Endothelial cell of umbilical vein (primary cell): ENCODE results near the gene SLC26A4. TPM values are rescaled to one million over a fixed set of nuclear protein-coding genes. Genes with fewer than 3 reads are reported as not detected.

Experiments
- BruUV-seq: library from RNA; stranded (reverse); fragments of 400-500 nt; replicated peaks from 2 replicates; lab custom pipeline; 2021; lab: Mats Ljungman, UMichigan
- CTCF ChIA-PET: fragments of 300-600, 350-600 bp; sonication (Branson Sonifier 250); formaldehyde crosslinking; loops from one replicate; lab custom pipeline; 2021; ENCODE audit warnings: antibody characterized with exemption, inconsistent platforms; lab: Charles Lee
- POLR2A ChIA-PET: fragments of 300-600, 350-600 bp; sonication (Branson Sonifier 250); formaldehyde crosslinking; loops from one replicate; lab custom pipeline; 2021; ENCODE audit warnings: antibody characterized with exemption, inconsistent platforms; lab: Charles Lee
- DNase-seq: peaks from one replicate; pipeline ENCODE4 v3.0.0-alpha.2; 2011; ENCODE audit warnings: low read depth, low spot score
- FAIRE-seq: peaks from 2 replicates; lab custom pipeline; 2011; peaks lifted over from hg19 to GRCh38; lab: Jason Lieb, UNC
- H2AFZ ChIP-seq: 2 replicates; pipeline ENCODE4 v1.6.0; 2012; ENCODE audit warnings: low read depth, low read length, control low read depth, inconsistent platforms
- H3K27ac ChIP-seq: 2 replicates; pipeline ENCODE4 v1.5.1; 2011; ENCODE audit warnings: low read depth, mild to moderate bottlenecking, control low read depth, low read length, moderate library complexity; ENCODE audit not compliant: insufficient read depth
- H3K27me3 ChIP-seq, 2 experiments: 2 replicates each; pipeline versions ENCODE4 v1.6.0 to v1.6.1; 2011; ENCODE audit warnings: low read length in 2 of 2, mixed read lengths in 1 of 2; ENCODE audit not compliant: control insufficient read depth in 2 of 2, insufficient read depth in 2 of 2
- H3K36me3 ChIP-seq, 2 experiments: 2 replicates in 1 of 2; 3 replicates in 1 of 2; pipeline ENCODE4 v1.5.1; 2011; ENCODE audit warnings: low read length in 2 of 2, mild to moderate bottlenecking in 1 of 2, moderate library complexity in 1 of 2; ENCODE audit not compliant: control insufficient read depth in 2 of 2, insufficient read depth in 2 of 2; ENCODE audit errors: extremely low read depth in 1 of 2
- H3K4me1 ChIP-seq: 3 replicates; pipeline ENCODE4 v1.5.1; 2011; ENCODE audit warnings: mild to moderate bottlenecking, low read length; ENCODE audit not compliant: control insufficient read depth, insufficient read depth; ENCODE audit errors: extremely low read depth
- H3K4me2 ChIP-seq: 2 replicates; pipeline ENCODE4 v1.6.1; 2011; ENCODE audit warnings: low read length, control low read depth, mixed read lengths; ENCODE audit not compliant: insufficient read depth
- H3K4me3 ChIP-seq, 3 experiments: fragments of 200-600 bp in 1 of 3; sonication (generic), shearing (Covaris generic) in 1 of 3; replicated peaks in 1 of 3; 2 replicates each; pipeline ENCODE4 v1.5.1; 2011 to 2016; ENCODE audit warnings: control low read depth in 3 of 3, low read length in 3 of 3, mild to moderate bottlenecking in 2 of 3, inconsistent platforms in 1 of 3, low read depth in 1 of 3, moderate library complexity in 1 of 3; ENCODE audit not compliant: insufficient read depth in 1 of 3
- H3K79me2 ChIP-seq: 2 replicates; pipeline ENCODE4 v1.6.0; 2012; ENCODE audit warnings: low read length, inconsistent platforms; ENCODE audit not compliant: control insufficient read depth, insufficient read depth
- H3K9ac ChIP-seq: replicated peaks from 2 replicates; pipeline ENCODE3; 2011; ENCODE audit warnings: low read length, control low read depth; ENCODE audit not compliant: insufficient read depth; ENCODE audit errors: extremely low read depth
- H3K9me1 ChIP-seq: replicated peaks from 3 replicates; pipeline ENCODE4 v1.6.0; 2011; ENCODE audit warnings: mild to moderate bottlenecking, low read length; ENCODE audit not compliant: control insufficient read depth, insufficient read depth; ENCODE audit errors: extremely low read depth
- H3K9me3 ChIP-seq: replicated peaks from 2 replicates; pipeline ENCODE4 v1.5.1; 2012; ENCODE audit warnings: low read length, inconsistent platforms; ENCODE audit not compliant: control insufficient read depth, insufficient read depth
- H4K20me1 ChIP-seq: replicated peaks from 2 replicates; pipeline ENCODE3; 2011; ENCODE audit warnings: mild to moderate bottlenecking, low read length; ENCODE audit not compliant: control insufficient read depth, insufficient read depth; ENCODE audit errors: extremely low read depth
- EZH2 ChIP-seq: IDR thresholded peaks from 2 replicates; pipeline ENCODE4 v1.6.1; 2012; ENCODE audit warnings: borderline replicate concordance, low read depth, mild to moderate bottlenecking, moderate library complexity, low read length, inconsistent platforms; ENCODE audit not compliant: severe bottlenecking
- dilution Hi-C: fragments of 300-500 bp; cut with MboI; formaldehyde crosslinking; loops from one replicate; pipeline ENCODE4 v1.15.0; 2019; ENCODE audit warnings: low sequenced_read_pairs; ENCODE audit not compliant: extremely low pct_ligation_motif_present
- intact Hi-C: fragments of 100-400 bp; cut with micrococcal nuclease; formaldehyde crosslinking; loops from one replicate; pipeline ENCODE4 v1.10.0; 2022
- polyA plus RNA-seq, 4 experiments: library from polyadenylated mRNA; depleted of rRNA in 3 of 4; stranded (reverse) in 3 of 4; unstranded in 1 of 4; fragments of >200 nt; gene quantifications; 2 replicates each; pipeline versions ENCODE4 v1.2.1 to v1.2.3, GENCODE V29; 2011 to 2012; ENCODE audit warnings: missing spikeins in 1 of 4
- total RNA-seq: library from RNA; stranded (reverse); gene quantifications from 2 replicates; pipeline ENCODE4 v1.2.3, GENCODE V29; 2021
- TF ChIP-seq, protein P1 (sequence below), 2 donors: IDR thresholded peaks; 1 replicate in 1 of 2; 2 replicates in 1 of 2; pipeline ENCODE4 v1.5.1; 2011; ENCODE audit warnings: low read length in 2 of 2, mild to moderate bottlenecking in 2 of 2, moderate library complexity in 2 of 2, control low read depth in 1 of 2, inconsistent platforms in 1 of 2, low read depth in 1 of 2; ENCODE audit not compliant: insufficient read depth in 1 of 2; ENCODE audit errors: extremely low read depth in 1 of 2

The SLC26A4 gene
- total and polyA plus RNA-seq, 2 donors (not counting 3 experiments of a cell fraction or from before 2014, with no cell fraction given), result 0.77 to 0.79 TPM

DNA sequence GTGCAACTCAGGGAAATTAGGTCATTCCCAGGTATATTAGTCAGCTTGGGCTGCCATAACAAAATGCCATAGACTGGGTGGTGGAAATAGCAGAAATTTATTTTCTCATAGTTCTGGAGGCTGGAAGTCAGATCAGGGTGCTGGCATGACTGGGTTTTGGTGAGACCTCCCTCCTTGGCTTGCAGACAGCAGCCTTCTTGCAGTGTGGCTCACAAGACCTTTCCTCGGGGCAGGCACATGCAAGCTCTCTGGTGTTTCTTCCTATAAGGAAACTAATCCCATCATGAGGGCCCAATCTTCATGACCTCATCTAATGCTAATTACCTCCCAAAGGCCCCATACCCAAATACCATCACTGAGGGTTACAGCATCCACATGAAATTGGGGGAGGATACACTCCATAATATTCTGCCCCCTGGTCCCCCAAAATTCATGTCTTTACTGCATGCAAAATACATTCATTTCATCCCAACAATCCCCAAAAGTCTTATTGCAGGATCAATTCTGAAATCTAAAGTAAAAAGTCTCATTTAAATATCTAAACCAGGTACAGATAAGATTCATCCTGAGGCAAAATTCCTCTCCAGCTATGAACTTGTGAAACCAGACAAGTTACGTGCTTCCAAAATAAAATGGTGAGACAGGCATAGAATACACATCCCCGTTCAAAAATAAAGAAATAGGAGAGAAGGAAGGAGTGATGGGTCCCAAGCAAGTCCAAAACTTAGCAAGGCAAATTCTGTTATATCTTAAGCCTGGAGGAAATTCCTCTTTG lies 65.9 kb downstream of the SLC26A4 start:
- no TSS peak for BruUV-seq

More for the DNA sequence above, 65.9 kb downstream of the SLC26A4 start:
- ChIA-PET POLR2A (no interaction called here), CTCF (interaction anchor here (0.7 to 7.0 kb wide), 14 partner anchors 13 to 532 kb away, joined by 3 to 83 read pairs (median 4); partner anchors contain the start of gene CBLL1)
- no peak overlapping the region for H3K4me2 ChIP-seq
- no peaks in the 10 kb centered on the region for H3K4me1 ChIP-seq
- intact Hi-C loops (loop anchor here (5.0 to 10.0 kb wide), 3 partner anchors 104 to 524 kb away; partner anchors contain the start of genes COG5 and DUS4L), dilution Hi-C loops (no loop called here)
- no peak overlapping the region for H3K9ac ChIP-seq
- DNase-seq, result no peak
- TF ChIP-seq EZH2, result no peak
- TF ChIP-seq, protein P1, sequence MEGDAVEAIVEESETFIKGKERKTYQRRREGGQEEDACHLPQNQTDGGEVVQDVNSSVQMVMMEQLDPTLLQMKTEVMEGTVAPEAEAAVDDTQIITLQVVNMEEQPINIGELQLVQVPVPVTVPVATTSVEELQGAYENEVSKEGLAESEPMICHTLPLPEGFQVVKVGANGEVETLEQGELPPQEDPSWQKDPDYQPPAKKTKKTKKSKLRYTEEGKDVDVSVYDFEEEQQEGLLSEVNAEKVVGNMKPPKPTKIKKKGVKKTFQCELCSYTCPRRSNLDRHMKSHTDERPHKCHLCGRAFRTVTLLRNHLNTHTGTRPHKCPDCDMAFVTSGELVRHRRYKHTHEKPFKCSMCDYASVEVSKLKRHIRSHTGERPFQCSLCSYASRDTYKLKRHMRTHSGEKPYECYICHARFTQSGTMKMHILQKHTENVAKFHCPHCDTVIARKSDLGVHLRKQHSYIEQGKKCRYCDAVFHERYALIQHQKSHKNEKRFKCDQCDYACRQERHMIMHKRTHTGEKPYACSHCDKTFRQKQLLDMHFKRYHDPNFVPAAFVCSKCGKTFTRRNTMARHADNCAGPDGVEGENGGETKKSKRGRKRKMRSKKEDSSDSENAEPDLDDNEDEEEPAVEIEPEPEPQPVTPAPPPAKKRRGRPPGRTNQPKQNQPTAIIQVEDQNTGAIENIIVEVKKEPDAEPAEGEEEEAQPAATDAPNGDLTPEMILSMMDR (IDR thresholded peaks at IDR 0.05; ENCODE audit: extremely low read depth in 1 of 2, insufficient read depth in 1 of 2, low read depth in 1 of 2, low read length in 2 of 2), result no peak
- H3K4me3 ChIP-seq, result no peak overlapping the region
- no peak overlapping the region for H3K27ac ChIP-seq
- no peak overlapping the region for H2AFZ ChIP-seq
- no peaks in the 10 kb centered on the region for H3K9me3 ChIP-seq
- H3K79me2 ChIP-seq, result no peaks in the 10 kb centered on the region
- H4K20me1 ChIP-seq, result no peaks in the 10 kb centered on the region
- peaks cover 12 to 17% of the 10 kb centered on the region in 2 experiments for H3K27me3 ChIP-seq
- no peaks in the 10 kb centered on the region for H3K9me1 ChIP-seq
- H3K36me3 ChIP-seq, result no peaks in the 10 kb centered on the region
- no peak for FAIRE-seq
